GM21367 (cell line): ENCODE measurements around the gene KIAA1958.

Experiments used
- ATAC-seq: cut with Tn5 transposase; IDR thresholded peaks from one replicate; pipeline ENCODE4 v1.9.1; 2021; ENCODE audit not compliant: unreplicated experiment

Gene KIAA1958

GRCh38 chr9:112527959-112528358 is 41.3 kb downstream of the KIAA1958 start:
- ATAC-seq = no peak

- no peak for ATAC-seq
Measured at GRCh38 chr9:112529316-112529715, 42.7 kb downstream of the KIAA1958 start.

- no peak for ATAC-seq
Measured at GRCh38 chr9:112530751-112531205, 44.2 kb downstream of the KIAA1958 start.

GRCh38 chr9:112531666-112532282 is 45.1 kb downstream of the KIAA1958 start:
- no peak for ATAC-seq

GRCh38 chr9:112532427-112532826 is 45.8 kb downstream of the KIAA1958 start:
- ATAC-seq = no peak

- no peak for ATAC-seq
Measured at GRCh38 chr9:112533660-112534059, 47.0 kb downstream of the KIAA1958 start.

GRCh38 chr9:112535301-112535700 is 48.7 kb downstream of the KIAA1958 start:
- ATAC-seq = no peak

- ATAC-seq = no peak
Measured at GRCh38 chr9:112535811-112536210, 49.2 kb downstream of the KIAA1958 start.

- no peak for ATAC-seq
Measured at GRCh38 chr9:112537561-112537960, 50.9 kb downstream of the KIAA1958 start.

- no peak for ATAC-seq
Measured at GRCh38 chr9:112540800-112541199, 54.2 kb downstream of the KIAA1958 start.

GRCh38 chr9:112541685-112542084 is 55.1 kb downstream of the KIAA1958 start:
- no peak for ATAC-seq

- no peak for ATAC-seq
Measured at GRCh38 chr9:112542593-112543292, 56.1 kb downstream of the KIAA1958 start.

GRCh38 chr9:112544477-112544876 is 57.9 kb downstream of the KIAA1958 start:
- ATAC-seq = no peak

GRCh38 chr9:112545237-112545636 is 58.6 kb downstream of the KIAA1958 start:
- ATAC-seq = no peak

- no peak for ATAC-seq
Measured at GRCh38 chr9:112546149-112547012, 59.8 kb downstream of the KIAA1958 start.

GRCh38 chr9:112548051-112548440 is 61.4 kb downstream of the KIAA1958 start:
- ATAC-seq = no peak

- no peak for ATAC-seq
Measured at GRCh38 chr9:112548836-112549595, 62.4 kb downstream of the KIAA1958 start.

- ATAC-seq = no peak
Measured at GRCh38 chr9:112550531-112550930, 63.9 kb downstream of the KIAA1958 start.

- ATAC-seq = no peak
Measured at GRCh38 chr9:112551641-112552040, 65.0 kb downstream of the KIAA1958 start.

GRCh38 chr9:112552229-112553056 is 65.8 kb downstream of the KIAA1958 start:
- no peak for ATAC-seq
